Measurements from ENCODE around the gene KATNIP. TPM values are rescaled to one million over a fixed set of nuclear protein-coding genes. Genes with fewer than 3 reads are reported as not detected.

Gene KATNIP
- total RNA-seq, 1 donor from 2014 or later = 63.0 TPM

GRCh38 chr16:27582883-27583282 lies 32.9 kb downstream of the KATNIP start:
- no peak for DNase-seq (ENCODE audit: low read depth)

DNA sequence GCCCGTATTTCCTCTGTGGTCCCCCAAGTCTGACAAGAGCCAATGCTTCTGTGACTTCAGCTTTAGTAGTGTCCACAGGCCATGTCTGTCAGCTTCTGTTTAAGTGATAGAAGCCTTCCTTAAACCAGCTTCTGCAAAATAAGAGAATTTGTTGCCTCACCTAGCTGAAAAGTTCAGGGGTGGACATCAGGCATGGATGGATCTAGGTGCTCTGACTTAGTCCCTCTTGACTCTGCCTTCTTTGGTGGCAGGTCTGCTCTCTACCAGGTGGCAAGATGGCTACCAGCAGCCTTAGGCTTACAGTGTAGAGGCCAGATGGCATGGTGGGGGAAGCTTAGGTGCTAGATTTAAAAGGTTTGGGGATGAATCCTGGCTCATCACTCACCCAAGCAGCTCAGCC lies 33.7 kb downstream of the KATNIP start:
- no peak for DNase-seq (ENCODE audit: low read depth)

- DNase-seq (ENCODE audit: low read depth) = no peak
These were observed 35.3 kb downstream of the KATNIP start for GRCh38 chr16:27585200-27585599.

DNA sequence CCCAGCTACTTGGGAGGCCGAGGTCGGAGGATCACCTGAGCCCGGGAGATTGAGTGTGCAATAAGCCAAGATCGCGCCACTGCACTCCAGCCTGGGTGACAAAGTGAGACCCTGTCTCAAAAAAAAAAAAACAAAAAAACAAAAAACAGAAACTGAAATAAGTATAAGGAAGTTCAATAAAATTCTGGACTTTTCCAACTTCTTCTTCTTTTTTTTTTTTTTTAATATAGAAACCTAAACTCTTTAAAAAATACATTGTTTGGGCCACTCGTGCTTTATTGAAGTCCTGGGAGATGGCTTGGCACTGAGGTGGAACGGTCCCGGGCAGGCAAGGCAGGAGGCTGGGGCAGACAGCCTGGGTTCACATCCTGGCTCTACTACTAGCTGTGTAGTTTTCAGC lies 36.8 kb downstream of the KATNIP start:
- no peak for DNase-seq (ENCODE audit: low read depth)

GRCh38 chr16:27588057-27588456 lies 38.1 kb downstream of the KATNIP start:
- DNase-seq (ENCODE audit: low read depth) = no peak

GRCh38 chr16:27591837-27592236 lies 41.9 kb downstream of the KATNIP start:
- no peak for DNase-seq (ENCODE audit: low read depth)

- DNase-seq (ENCODE audit: low read depth) = no peak
These were observed 45.5 kb downstream of the KATNIP start for GRCh38 chr16:27595475-27595874.

GRCh38 chr16:27595993-27596392 lies 46.0 kb downstream of the KATNIP start:
- no peak for DNase-seq (ENCODE audit: low read depth)

GRCh38 chr16:27596411-27596810 lies 46.5 kb downstream of the KATNIP start:
- no peak for DNase-seq (ENCODE audit: low read depth)

DNA sequence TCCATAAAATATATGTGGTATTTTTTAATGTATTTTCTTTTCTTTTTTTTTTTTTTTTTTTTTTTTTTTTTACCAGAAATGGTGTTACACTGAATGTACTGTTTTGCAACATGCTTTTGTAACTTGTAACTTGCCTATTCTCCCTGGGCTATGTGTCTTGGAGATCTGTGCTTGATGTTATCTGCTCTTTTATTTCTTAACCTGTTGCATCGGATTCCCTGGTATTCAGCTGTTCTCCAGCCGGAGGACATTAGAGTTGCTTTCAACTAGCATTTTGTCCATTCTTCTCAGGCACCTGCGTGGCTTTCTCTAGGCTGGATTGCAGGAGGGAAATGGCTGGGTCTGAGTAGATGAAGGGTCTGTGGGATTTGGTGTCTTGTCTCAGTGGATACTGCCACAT lies 47.4 kb downstream of the KATNIP start:
- no peak for DNase-seq (ENCODE audit: low read depth)

GRCh38 chr16:27598220-27598619 lies 48.3 kb downstream of the KATNIP start:
- no peak for DNase-seq (ENCODE audit: low read depth)

- no peak for DNase-seq (ENCODE audit: low read depth)
These were observed 49.1 kb downstream of the KATNIP start for GRCh38 chr16:27598931-27599565.

GRCh38 chr16:27599606-27600005 lies 49.7 kb downstream of the KATNIP start:
- DNase-seq (ENCODE audit: low read depth) = no peak

Other genes with a start within 250 kb of the KATNIP start
- gene IL4R, start 236.2 kb upstream of the KATNIP start, total RNA-seq = 20.1 and 31.7 TPM in 2 replicates
- gene IL21R, start 148.0 kb upstream of the KATNIP start, total RNA-seq = under 0.01 TPM in 1 of 2 replicates, not detected in the other
- gene GTF3C1, start 231 bp upstream of the KATNIP start, total RNA-seq = 41.3 and 97.3 TPM in 2 replicates

Data from renal cortical epithelial cell (primary cell).